ENCODE data around the gene NBEAL2.

The NBEAL2 gene

GRCh38 chr3:46976326-46977190 is 2.9 kb upstream of the NBEAL2 start, which contains the start of gene CCDC12 (continued):
- peak; percentile 77 for TF ChIP-seq ZNF501 (tag by site-specific recombination; IDR thresholded peaks at IDR 0.05)
- TF ChIP-seq ZFP37 (tag by site-specific recombination; IDR thresholded peaks at IDR 0.05), result no peak
- TF ChIP-seq ZNF514 (tag by site-specific recombination; IDR thresholded peaks at IDR 0.05), result no peak
- TF ChIP-seq ZNF248 (tag by site-specific recombination; IDR thresholded peaks at IDR 0.05), result no peak
- no peak for TF ChIP-seq ZSCAN4 (tag by site-specific recombination; IDR thresholded peaks at IDR 0.05)
- TF ChIP-seq ZNF596 (tag by site-specific recombination; IDR thresholded peaks at IDR 0.05), result no peak
- no peak for TF ChIP-seq ZNF221 (tag by site-specific recombination; IDR thresholded peaks at IDR 0.05; ENCODE audit: borderline replicate concordance)
- no peak for TF ChIP-seq ZNF639 (tag by site-specific recombination; IDR thresholded peaks at IDR 0.05)
- no peak for TF ChIP-seq ZNF48 (tag by site-specific recombination; IDR thresholded peaks at IDR 0.05)
- no peak for TF ChIP-seq RBAK (tag by site-specific recombination; IDR thresholded peaks at IDR 0.05)
- TF ChIP-seq ZNF174 (tag by site-specific recombination; IDR thresholded peaks at IDR 0.05), result no peak
- no peak for TF ChIP-seq ZNF169 (tag by site-specific recombination; IDR thresholded peaks at IDR 0.05)
- no peak for TF ChIP-seq ZNF354C (tag by site-specific recombination; IDR thresholded peaks at IDR 0.05; ENCODE audit: borderline replicate concordance, low read depth)
- no peak for TF ChIP-seq ZNF626 (tag by site-specific recombination; IDR thresholded peaks at IDR 0.05)
- no peak for TF ChIP-seq ZNF146 (tag by site-specific recombination; IDR thresholded peaks at IDR 0.05)
- TF ChIP-seq SCRT2 (tag by site-specific recombination; IDR thresholded peaks at IDR 0.05), result peak; percentile 96
- TF ChIP-seq ZNF544 (tag by site-specific recombination; IDR thresholded peaks at IDR 0.05), result no peak
- peak; percentile 87 for TF ChIP-seq KLF10 (tag by site-specific recombination; IDR thresholded peaks at IDR 0.05)
- TF ChIP-seq ZNF292 (tag by site-specific recombination; IDR thresholded peaks at IDR 0.05; ENCODE audit: borderline replicate concordance, low read depth), result no peak
- no peak for TF ChIP-seq GLI2 (tag by site-specific recombination; IDR thresholded peaks at IDR 0.05; ENCODE audit: borderline replicate concordance, low read depth)
- no peak for TF ChIP-seq ZNF488 (tag by site-specific recombination; IDR thresholded peaks at IDR 0.05)
- TF ChIP-seq ZNF426 (tag by site-specific recombination; IDR thresholded peaks at IDR 0.05), result no peak
- TF ChIP-seq ZNF416 (tag by site-specific recombination; IDR thresholded peaks at IDR 0.05), result no peak
- TF ChIP-seq ZNF335 (tag by site-specific recombination; conservative IDR thresholded peaks at IDR 0.05), result peak; percentile 86
- TF ChIP-seq ZNF366 (tag by site-specific recombination; conservative IDR thresholded peaks at IDR 0.05), result no peak
- no peak for TF ChIP-seq ZNF645 (tag by site-specific recombination; IDR thresholded peaks at IDR 0.05)
- TF ChIP-seq, protein P1, sequence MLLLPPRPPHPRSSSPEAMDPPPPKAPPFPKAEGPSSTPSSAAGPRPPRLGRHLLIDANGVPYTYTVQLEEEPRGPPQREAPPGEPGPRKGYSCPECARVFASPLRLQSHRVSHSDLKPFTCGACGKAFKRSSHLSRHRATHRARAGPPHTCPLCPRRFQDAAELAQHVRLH (tag by site-specific recombination; IDR thresholded peaks at IDR 0.05), result no peak
- peak; percentile 35; the same call in 1 of the 2 replicates for TF ChIP-seq SP7 (tag by site-specific recombination; IDR thresholded peaks at IDR 0.05)
- TF ChIP-seq SALL2 (tag by site-specific recombination; IDR thresholded peaks at IDR 0.05; ENCODE audit: borderline replicate concordance), result no peak
- TF ChIP-seq ZNF561 (tag by site-specific recombination; IDR thresholded peaks at IDR 0.05; ENCODE audit: borderline replicate concordance), result no peak
- TF ChIP-seq ZNF529 (tag by site-specific recombination; IDR thresholded peaks at IDR 0.05; ENCODE audit: insufficient replicate concordance), result no peak
- no peak for TF ChIP-seq ZNF10 (tag by site-specific recombination; IDR thresholded peaks at IDR 0.05)
- TF ChIP-seq, protein P2, sequence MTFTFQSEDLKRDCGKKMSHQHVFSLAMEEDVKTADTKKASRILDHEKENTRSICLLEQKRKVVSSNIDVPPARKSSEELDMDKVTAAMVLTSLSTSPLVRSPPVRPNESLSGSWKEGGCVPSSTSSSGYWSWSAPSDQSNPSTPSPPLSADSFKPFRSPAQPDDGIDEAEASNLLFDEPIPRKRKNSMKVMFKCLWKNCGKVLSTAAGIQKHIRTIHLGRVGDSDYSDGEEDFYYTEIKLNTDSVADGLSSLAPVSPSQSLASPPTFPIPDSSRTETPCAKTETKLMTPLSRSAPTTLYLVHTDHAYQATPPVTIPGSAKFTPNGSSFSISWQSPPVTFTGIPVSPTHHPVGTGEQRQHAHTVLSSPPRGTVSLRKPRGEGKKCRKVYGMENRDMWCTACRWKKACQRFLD (tag by site-specific recombination; IDR thresholded peaks at IDR 0.05), result no peak
- TF ChIP-seq ZNF202 (tag by site-specific recombination; IDR thresholded peaks at IDR 0.05; ENCODE audit: borderline replicate concordance), result no peak
- no peak for TF ChIP-seq BCL11B (tag by site-specific recombination; IDR thresholded peaks at IDR 0.05; ENCODE audit: low read depth)
- no peak for TF ChIP-seq MEIS1 (CRISPR knock-in tag; IDR thresholded peaks at IDR 0.05; ENCODE audit: borderline replicate concordance)

Data from HEK293 (cell line).